ENCODE measurements around the gene FRRS1.
A peak's percentile ranks its signal among the peaks of the same experiment; 100 is the strongest.
"Not testable (repeated sequence)": the region's sequence is repeated elsewhere in the genome, so short reads cannot be mapped to it uniquely, and the experiment has no call there.

The FRRS1 gene, protein sequence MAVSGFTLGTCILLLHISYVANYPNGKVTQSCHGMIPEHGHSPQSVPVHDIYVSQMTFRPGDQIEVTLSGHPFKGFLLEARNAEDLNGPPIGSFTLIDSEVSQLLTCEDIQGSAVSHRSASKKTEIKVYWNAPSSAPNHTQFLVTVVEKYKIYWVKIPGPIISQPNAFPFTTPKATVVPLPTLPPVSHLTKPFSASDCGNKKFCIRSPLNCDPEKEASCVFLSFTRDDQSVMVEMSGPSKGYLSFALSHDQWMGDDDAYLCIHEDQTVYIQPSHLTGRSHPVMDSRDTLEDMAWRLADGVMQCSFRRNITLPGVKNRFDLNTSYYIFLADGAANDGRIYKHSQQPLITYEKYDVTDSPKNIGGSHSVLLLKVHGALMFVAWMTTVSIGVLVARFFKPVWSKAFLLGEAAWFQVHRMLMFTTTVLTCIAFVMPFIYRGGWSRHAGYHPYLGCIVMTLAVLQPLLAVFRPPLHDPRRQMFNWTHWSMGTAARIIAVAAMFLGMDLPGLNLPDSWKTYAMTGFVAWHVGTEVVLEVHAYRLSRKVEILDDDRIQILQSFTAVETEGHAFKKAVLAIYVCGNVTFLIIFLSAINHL

DNA sequence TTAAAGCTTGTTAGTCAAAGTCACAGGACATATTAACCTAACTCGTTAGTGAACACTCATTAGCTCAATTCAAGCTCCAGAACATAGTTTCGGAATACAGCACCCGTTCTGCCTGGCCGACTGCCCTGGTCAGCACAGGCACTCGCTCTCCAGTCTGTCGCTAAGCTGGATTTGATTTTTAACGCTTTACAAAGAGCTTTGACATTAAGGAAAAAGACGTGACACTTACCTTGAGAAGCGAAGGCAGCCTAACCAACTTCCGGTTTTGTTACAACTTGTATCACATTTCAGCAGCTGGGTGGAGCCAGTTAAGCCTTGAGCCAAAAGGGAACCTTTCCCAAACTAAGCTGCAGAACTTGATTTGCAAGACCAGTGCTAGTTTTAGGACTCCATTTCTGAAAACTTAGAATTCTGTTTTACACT is at the start of gene FRRS1:
TSS of gene FRRS1 (minus strand) at position 258 of the 423 bp plus-strand sequence. CDS start 17,867 bp downstream, outside the sequence.
- DNase-seq: peak; percentile 78

DNA sequence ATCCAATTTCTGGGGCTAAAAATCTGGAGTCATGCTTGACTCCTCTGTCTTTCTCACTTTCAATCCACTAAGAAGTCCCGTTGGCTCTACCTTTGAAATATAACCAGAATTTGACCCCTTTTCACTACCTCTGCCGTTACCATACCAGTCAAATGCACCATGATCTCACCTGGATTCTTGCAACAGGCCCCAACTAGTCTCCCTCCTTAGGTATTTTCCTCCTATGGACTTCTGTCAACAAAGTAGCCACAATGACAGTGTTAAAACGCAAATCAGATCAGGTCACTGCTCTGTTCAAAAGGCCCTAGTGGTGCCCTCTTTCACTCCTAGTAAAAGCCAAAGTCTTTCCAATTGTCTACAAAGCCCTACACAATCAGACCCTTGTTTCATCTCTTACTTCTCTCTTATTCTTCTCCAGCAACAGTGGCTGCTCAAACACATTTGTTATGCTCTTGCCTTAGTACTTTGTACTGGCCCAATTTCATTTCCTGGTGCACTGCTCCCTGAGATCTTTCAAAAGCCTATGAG is 48.0 kb upstream of the FRRS1 start:
- no peak for DNase-seq

DNA sequence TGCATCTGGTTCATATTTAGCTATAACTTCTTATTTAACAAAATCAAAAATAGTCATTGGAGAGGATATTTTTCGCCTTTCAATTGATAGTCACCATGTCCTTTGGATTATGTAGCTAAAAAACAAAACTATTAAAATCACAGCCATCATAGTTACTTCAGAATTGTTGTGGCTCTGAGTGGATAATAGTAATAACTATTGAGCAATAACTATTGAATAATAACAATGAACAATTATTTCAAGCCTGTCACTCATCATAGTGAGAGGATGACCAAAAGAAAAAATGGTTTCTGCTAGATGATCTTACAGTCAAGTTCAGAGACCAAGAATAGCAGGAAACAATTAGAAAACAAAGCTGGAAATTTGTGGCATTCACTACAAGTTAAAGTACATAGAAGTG is 45.3 kb upstream of the FRRS1 start:
- DNase-seq: no peak

DNA sequence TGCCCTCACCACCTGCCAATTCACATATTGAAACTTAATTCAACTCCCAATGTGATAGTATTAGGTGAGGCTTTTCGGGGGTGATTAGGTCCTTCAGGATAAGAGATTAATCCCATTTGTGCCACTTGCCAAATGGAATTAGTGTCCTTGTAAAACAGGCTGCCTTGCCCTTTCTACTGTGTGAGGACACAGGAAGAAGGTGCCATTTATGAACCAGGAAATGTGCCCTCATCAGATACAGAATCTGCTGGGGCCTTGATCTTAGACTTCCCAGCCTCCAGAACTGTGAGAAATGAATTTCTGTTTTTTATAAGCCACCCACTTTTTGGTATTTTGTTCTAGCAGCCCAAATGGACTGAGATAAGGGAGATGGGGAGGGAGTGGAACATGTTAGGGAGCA is 44.6 kb upstream of the FRRS1 start:
- no peak for DNase-seq

DNA sequence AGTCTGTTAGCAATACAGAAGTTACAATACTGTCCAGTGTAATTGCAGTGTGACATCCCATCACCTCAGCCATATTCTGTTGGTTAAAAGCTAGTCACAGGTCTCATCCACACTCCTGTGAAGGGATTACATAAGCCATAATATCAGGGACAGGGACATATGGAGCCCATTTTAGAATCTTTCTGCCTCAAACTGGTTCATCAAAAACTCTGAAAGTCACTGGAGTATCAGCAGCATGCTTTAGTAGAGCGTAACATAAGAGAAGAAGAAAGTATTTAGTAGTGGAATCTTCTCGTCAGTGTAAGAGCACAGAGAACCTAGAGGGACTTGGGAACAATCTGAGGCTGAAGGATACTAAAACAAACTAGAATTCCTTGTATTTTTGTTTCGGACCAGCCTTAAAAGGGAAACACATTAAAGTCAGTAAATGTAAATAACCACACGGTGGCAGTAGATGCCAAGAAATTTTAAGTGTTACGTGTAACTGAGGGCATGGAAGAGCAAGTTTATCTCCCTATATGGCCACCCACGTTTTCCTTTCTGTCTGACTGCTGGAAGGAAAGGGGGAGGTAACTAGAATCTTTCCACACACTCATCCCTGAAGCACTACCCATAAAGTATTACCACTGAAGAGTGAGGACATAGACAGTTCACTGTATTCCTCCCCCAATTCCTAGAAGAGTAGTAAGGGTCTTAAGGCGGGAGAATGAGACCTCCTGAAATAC is 42.1 kb upstream of the FRRS1 start:
- DNase-seq: peak; percentile 33

DNA sequence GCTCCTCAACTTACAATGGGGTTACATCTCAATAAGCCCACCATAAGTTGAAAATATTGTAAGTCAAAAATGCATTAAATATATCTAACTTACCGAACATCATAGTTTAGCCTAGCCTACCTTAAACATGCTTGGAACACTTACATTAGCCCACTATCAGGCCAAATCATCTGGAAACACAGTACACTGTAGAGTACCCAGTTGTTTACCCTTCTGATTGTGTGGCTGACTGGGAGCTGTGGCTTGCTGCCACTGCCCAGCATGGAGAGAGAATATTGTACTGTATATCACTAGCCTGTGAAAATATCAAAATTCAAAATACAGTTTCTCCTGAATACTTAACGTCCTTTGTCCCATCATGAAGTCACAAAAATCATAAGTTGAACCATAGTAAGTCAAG is 40.4 kb upstream of the FRRS1 start:
- DNase-seq: no peak

DNA sequence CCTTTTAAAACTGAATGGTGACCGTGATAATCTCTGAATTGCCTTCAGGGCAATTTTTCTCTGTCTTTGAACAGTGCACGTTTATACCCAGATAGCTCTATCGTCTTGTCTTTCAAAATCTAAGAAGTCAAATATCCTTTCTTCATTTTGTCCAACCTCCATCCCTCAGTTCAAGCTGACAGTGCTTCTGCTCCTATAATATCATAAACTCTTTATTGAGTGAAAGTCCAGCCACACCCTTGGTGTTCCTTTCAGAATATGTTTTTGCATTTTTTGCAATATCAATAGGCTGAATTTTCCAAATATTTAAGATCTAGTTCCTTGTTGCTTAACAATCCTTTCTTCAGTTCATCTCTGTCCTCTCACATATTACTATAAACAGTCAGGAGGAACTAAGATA is 35.1 kb upstream of the FRRS1 start:
- no peak for DNase-seq

DNA sequence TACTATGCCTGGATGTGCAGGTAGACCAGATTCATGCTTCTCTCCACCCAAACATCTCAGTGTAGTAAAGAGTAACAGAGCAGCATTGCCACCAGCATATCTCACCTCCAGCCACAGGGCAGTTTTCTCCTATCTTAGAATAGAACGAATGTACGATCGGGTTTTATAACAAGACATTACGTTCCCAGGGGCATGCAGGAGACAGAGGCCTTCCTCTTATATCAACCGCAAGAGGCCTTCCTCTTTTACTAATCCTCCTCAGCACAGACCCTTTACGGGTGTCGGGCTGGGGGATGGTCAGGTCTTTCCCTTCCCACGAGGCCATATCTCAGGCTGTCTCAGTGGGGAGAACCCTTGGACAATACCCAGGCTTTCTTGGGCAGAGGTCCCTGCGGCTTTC is 27.4 kb upstream of the FRRS1 start:
- not testable (repeated sequence) for DNase-seq

DNA sequence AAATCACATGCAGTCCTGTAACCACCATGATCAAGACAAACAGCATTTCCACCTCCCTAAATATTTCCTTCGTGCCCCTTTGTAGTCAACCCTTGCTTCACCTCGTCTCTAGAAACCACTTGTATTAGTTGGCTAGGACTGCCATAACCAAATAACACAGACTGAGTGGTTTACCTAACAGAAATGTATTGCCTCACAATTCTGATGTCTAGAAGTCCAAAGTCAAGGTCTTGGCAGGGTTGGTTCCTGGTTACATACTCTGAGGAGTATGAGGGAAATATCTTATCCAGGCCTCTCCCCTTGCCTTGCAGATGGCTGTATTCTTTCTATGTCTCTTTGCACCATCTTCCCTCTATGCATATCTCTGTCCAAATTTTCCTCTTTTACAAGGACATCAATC is 23.3 kb upstream of the FRRS1 start:
- no peak for DNase-seq

DNA sequence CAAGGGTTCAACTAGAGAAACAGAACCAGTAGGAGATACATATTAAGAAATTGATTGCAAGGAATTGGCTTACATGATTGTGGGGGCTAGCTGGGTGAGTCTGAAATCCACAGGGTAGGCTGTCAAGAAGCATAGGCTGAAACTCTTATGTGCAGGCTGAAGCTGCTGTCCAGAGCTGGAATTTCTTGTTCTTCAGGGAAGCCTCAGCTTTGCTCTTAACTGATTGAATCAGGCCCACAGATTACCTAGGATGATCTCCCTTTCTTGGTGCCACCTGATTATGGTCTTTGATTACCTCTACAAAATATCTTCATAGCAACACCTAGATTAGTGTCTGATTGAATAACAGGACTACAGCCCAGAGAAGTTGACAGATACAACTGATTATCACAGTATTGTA is 22.5 kb upstream of the FRRS1 start:
- no peak for DNase-seq

DNA sequence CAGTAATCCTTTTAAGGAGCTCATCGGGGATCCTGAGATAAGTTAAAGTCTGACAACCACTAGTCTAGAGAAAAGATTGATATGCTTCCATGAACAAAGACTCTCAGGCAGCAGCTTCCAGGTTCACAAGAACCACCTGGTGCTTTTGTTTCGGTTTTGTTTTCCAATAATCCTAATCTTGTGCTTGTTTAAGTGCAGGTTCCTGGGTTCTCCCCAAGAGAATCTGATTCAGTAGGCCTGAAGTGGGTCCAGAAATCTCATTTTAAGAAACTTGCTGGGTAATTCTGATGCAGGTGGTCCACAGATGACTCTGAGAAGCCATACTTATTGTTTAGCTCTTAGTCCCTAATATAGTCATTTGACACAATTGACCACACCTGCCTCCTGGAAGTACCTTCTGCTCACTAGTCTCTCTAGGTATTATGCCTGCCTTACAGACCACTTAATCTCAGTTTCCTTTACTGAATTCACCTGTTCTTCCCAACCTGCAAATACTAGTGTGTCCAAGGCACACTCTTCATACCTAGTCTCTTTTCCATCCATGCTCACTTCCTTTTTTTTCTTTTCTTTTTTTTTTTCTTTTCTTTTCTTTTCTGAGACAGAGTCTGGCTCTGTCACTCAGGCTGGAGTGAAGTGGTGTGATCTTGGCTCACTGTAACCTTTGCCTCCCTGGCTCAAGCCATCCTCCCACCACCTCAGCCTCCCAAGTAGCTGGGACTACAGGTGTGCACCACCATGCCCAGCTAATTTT is 20.5 kb upstream of the FRRS1 start:
- no peak for DNase-seq

DNA sequence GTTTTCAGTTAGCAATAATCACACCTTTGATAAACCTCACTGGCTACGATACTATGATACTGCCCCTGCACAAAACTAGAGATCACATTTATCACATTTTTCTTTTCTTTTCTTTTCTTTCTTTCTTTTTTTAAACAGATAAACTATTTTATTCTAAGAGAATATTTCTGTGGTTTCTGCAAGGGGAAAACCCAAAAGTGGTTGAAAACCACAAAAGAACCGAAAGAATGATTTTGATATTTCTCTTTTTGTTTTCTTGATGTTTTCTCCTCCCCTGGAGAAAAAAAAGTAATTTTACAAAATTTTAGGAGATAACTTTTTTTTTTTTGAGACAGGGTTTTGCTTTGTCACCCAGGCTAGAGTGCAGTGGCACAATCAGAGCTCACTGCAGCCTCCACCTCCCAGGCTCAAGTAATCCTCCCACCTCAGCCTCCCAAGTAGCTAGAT is 18.4 kb upstream of the FRRS1 start:
- DNase-seq: no peak

DNA sequence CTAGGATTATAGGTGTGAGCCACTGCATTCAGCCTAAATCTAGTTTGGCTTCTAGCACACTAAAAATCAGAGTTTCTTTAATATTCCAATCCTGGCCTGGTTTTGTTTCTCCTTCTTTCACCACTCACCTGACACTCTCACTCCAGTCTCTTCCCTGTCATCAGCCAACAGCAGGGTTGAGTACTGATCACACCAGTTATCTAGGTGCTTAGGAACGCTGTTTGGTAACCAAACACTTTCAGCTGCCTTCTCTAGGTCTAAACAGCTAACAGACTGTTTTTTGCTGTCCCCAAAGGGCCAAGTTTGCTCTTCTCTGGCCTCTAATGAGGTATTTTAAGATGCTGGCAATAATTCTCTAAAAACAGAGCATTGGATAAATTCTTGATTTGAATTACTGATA is 17.7 kb upstream of the FRRS1 start:
- DNase-seq: no peak

DNA sequence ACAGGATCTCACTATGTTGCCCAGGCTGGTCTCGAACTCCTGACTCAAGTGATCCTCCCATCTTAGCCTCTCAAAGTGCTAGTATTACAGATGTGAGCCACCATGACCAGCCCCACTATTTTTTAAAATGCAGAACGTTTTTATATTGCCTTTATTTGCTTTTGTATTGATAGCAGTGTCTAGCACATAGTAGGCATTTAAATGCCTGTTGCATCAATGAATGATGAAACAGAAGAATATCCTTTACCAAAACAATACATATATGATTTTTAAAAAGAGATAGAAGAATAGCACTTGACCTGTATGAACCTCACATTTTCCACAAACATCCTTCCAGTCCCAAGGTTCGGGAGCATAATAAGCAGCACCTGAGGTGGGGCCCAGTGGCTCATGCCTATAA is 16.5 kb upstream of the FRRS1 start:
- DNase-seq: no peak

DNA sequence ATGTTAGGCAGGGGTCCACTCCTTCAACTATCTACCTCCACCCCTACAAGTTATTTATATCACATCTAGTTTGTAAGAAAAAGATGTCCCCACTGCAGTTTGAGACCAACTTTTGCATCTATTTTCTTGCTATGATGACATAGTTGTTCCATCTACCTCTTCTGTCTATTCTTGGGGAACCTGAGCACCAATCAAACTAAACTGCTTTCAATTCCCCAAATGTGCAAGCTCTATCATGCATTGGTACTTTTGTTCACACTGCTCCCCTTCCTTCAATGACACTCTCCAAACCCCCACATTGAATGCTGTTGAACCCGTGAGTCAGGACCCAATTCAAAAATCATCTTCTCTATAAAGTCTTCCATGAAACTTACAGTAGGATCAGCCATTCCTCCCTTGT is 16.0 kb upstream of the FRRS1 start:
- no peak for DNase-seq

DNA sequence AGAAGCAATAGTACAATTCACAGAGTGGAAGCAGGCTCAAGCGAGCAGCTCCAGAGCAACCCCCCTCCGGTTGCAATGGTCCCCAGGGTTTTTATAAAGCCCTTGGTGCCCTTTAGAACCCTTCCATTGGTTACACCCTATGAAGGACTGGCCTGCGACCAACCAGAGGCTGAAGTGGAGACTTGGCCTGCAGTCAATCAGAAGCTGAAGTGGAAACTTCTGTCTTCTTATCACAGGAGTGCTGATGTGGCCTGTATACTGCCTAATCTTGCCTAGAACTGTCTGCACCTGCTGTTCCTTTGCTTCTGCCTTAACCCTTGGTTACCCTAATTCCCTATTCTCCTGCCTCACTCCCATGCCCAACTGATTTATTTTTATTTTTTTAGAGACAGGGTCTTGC is 15.4 kb upstream of the FRRS1 start:
- DNase-seq: no peak

DNA sequence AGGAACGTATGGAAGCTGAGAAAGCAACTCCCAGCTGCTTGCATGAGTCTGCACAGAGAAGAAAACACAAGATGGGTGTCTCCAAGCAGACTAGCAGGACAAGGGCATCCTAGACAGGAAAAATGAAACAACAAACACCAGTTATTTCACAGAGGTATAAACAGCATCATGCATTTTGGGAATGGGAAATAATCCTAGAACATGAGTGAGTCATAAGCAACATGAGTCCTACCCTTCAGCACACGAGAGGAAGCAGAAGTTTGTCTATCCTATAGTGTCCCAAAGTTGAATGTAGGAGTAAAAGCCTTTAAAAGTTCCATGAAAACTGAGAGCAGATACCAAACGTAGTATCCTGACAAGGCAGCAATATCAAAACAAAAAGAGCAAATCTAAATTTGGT is 11.3 kb upstream of the FRRS1 start:
- no peak for DNase-seq

DNA sequence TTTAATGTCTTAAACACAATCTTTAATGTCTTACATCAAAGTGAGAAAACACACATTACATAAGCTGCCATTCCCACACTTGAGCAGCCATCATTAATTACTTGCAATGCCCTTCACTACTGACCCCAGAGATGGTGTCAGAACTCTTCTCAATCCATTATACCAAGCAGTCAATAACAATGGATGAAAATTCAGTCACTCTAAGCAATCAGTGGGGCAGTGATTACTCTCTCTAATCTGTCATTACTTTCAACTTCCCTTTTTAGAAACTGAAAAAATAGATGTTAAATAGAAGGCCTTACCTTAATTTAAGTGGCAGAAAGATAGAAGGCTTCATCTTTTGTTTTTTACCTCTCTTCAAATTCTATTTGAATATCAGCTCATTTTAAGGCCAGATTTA is 9.7 kb upstream of the FRRS1 start:
- DNase-seq: no peak

DNA sequence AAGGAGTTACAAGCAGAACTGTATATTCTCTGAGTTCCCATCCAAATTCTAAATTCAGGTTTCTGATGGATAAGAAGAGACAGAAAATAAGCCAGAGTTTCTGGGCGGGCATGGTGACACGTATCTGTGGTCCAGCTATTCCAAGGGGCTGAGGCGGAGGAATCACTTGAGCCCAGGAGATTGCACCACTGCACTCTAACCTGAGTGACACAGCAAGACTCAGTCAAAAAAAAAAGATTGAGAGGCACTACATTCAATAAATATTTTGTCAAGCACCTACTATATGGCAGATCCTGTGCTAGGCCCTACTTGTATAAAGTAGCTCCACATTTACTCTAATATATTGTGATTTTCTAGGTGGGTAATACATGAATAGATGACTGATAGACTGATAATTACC is 6.4 kb upstream of the FRRS1 start:
- no peak for DNase-seq

DNA sequence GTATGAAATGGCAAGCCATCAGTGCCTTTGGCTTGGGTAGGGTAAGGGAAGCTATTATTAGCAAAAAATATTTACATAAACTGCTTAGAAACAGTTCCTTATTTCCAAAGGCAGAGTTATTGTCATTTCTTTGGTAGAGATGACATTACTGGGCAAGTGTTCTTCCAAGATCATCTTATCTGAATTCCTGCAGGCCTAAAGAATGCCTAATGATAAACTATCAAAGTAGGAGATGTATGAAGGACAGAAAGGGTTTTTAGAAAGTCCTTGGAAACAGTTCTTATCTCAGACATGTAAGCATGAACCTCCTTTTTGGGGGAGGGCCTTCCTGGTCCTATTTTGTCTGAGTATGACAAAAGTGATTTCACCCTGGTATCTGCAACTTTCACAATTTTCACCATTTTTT is 5.1 kb upstream of the FRRS1 start:
- DNase-seq: no peak

DNA sequence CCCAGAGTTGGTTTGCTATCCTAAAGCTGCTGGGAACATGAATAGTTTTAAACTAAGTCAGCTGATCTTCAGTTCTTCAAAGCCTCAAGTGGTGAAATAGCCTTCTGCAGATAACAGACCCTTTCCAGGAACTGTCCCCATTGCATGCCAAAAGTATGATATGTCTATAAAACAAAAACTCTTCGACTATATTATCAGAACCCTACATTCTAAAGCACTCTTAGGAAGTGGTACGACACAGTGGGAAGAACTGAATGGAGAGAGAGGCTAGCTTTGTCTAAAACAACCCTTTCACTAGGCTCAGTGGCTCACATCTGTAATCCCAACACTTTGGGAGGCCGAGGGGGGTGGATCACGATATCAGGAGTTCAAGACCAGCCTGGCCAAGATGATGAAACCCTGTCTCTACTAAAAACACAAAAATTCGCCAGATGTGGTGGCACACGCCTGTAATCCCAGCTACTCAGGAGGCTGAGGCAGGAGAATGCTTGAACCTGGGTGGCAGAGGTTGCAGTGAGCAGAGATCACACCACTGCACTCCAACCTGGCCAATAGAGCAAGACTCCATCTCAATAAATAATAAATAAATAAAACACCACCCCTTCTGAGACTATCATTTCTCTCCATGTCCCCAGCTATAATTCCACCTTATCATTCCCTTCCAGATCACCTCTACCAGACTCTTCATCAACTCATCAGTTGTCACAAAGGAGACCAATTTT is 2.2 kb upstream of the FRRS1 start:
- DNase-seq: no peak

DNA sequence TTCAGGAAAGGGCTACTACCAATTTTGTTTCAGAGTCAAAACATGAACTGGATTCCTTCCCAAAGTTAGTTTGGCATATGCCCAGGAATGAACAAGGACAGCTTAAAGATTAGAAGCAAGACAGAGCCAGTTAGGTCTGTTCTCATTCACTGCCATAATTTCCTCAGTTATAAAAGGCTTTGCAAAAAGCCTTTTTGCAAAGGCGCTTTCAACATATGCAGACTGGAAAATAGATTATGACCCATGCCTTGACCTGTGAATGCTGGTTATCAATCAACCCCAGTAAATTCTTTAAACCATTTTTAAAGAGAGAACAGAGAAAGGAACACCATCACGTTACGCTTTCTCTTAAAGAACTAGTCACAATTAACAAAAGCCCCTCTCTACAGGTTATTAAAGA is 1.7 kb upstream of the FRRS1 start:
- no peak for DNase-seq
